NCI-H526 treated with DMSO at 0.1 percent for 48 hours (cell line): ENCODE measurements around the gene CLCF1.

ENCODE experiments used
- DNase-seq: peaks from one replicate; lab custom pipeline; 2025; lab: John Stamatoyannopoulos, UW

Gene CLCF1

DNA sequence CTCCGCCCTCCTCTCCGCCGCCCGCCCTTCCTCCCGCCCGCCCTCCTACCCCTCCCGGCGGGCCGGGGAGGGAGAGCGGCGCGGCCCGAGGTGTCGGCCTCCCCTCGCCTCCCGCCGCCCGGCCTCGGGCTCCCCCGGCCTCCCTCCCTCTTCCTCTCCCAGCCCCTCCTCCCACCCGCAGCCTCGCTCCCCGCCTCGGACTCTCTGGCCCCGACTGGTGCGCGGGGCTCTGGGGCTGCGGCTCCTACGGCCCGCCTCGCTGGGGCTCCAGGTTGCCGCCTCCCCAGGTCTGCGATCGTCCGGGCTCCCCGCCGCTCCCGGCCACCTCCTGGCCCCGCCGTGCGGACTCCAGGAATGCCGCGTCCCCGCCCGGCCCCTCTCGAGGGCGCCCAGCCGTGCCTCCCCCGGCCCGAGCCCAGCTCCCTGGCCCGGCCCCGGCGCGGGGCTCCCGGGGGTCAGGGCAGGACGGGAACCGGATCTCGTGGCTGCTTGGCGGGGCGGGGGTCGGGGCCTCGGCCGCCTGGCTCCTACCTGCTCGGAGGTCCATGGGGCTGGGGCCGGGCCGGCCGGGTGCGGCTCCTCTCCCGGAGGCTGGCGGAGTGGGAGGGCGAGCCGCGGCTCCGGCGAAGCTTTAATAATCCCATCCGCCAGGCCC lies at the start of gene CLCF1:
TSS of gene CLCF1 (minus strand) at position 606 of the 655 bp plus-strand sequence. CDS start at position 547, 59 bp downstream.
- DNase-seq, result peak; percentile 32

DNA sequence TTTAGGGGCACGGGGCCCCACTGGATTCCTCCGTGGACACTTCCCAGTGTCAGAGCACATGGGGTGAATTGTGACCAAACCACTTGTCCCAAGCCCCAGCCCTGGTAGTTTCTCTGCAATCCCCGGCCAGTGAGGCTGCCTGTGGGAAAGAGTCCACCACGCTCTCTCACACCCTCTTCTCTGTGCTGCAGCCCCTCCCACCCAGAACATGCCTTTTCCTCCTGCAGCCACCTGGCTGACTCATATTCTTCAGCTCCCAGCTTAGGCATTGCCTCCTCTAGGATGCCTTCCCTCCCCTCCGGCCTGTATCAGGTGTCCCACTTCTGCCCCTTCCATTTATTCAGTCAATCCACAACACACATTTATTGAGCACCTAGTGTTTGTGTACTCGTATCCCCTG lies 49.5 kb upstream of the CLCF1 start:
- DNase-seq, result no peak

DNA sequence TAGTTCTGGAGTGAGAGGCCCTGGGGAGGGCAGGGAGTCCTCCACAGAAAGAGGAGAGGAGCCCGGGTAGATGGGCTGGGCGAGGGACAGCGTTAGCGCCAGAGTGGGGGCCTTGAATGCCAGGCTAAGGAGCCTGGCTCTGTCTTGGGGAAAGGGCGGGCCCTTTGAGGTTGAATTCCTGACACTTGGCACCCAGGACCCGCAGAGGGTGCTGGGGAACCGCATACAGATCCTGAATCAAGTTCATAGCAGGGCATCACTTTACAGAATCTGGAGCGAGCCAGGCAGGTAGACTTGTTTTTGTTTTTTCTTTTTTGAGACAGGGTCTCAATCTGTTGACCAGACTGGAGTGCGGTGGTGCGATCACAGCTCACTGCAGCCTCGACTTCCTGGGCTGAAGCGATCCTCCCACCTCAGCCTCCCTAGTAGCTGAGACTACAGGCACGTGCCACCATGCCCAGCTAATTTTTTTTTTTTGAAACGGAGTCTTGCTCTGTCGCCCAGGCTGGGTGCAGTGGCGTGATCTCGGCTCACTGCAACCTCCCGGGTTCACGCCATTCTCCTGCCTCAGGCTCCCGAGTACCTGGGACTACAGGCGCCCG lies 48.1 kb upstream of the CLCF1 start:
- DNase-seq, result no peak

- peak; percentile 94 for DNase-seq
These were observed 47.4 kb upstream of the CLCF1 start for GRCh38 chr11:67420646-67421429.

DNA sequence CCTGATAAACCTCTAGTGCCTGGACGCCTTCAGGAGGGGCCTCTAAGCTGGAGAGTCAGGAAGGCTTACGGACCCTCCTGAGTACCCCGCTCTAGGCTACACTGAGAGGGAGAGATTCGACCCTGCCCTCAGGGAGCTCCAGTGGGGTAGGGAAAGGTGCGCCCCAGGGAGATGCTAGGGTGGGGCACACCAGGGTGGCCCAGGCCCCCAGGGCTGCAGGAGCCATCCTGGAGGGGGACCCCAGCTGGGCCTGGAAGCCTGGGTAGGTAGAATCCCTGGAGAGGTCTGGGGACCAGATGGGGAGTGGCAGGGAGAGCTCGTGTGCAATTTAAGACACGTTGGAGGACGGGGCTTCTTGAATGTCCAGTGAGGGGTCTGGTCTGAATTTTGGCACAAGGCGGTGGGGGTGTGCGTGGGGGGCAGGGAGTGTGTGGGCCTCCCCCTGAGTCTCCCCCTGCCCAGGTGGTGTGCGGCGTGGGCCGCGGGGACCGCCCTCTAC lies 46.8 kb upstream of the CLCF1 start:
- DNase-seq, result no peak

DNA sequence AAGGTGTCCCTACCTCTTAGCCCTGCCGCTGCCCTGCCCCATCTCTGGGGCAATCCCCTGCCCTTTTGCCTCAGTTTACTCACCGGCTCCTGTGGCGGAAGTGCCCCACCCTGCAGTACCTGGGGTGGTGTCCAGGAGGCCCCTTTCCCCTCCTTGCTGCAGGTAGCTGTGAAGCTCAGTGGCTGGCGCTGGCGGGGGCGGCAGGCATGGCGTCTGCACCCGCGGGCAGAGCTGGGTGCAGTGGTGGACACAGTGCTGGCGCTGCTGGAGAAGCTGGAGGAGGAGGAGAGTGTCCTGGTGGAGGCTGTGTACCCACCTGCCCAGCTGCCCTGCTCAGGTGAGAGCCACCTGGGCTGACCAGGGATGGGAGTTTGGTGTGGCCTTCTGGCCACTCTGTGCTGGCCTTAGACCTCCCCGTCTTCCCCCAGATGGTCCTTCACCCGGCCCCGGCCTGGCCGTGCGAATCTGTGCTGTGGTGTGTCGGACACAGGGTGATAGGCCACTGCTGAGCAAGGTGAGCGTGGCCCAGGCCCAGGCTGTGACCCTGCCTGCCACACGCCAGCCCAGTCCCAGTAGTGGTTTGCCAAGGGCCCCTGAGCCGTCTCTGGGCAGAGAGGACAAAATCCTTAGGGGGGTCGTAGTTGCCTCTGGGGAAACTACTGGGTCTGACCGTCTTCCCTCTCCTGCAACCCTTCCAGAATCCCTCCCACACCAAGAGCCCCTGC lies 46.1 kb upstream of the CLCF1 start:
- no peak for DNase-seq

DNA sequence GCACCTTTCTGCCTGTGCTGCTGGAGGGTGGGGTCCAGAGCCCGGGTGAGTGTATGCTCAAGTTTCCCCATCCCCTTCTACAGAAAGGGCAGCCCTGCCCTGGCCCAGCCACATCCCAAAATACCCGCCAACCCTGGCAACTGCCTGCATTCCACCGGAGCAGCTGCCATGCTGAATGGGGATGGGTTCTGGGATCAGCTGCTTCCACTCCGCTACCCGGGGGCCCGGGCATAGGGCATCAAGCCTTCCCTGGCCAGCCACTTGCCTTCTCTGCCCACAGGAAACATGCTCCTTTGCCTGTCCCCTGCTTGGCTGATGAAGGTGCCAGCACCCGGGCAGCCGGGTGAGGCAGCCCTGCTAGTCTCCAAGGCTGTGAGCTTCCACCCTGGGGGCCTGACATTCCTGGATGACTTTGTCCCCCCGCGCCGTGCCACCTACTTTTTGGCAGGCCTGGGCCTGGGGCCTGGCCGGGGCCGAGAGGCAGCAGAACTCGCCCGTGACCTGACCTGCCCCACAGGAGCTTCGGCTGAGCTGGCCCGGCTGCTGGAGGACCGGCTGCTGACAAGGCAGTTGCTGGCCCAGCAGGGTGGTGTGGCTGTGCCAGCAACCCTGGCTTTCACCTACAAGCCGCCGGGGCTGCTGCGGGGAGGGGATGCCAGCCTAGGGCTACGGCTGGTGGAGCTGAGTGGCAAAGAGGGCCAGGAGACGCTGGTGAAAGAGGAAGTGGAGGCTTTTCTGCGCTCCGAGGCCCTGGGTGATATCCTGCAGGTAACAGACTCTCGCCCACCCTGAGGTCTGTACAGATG lies 45.3 kb upstream of the CLCF1 start:
- no peak for DNase-seq

- no peak for DNase-seq
These were observed 44.0 kb upstream of the CLCF1 start for GRCh38 chr11:67417425-67417824.

DNA sequence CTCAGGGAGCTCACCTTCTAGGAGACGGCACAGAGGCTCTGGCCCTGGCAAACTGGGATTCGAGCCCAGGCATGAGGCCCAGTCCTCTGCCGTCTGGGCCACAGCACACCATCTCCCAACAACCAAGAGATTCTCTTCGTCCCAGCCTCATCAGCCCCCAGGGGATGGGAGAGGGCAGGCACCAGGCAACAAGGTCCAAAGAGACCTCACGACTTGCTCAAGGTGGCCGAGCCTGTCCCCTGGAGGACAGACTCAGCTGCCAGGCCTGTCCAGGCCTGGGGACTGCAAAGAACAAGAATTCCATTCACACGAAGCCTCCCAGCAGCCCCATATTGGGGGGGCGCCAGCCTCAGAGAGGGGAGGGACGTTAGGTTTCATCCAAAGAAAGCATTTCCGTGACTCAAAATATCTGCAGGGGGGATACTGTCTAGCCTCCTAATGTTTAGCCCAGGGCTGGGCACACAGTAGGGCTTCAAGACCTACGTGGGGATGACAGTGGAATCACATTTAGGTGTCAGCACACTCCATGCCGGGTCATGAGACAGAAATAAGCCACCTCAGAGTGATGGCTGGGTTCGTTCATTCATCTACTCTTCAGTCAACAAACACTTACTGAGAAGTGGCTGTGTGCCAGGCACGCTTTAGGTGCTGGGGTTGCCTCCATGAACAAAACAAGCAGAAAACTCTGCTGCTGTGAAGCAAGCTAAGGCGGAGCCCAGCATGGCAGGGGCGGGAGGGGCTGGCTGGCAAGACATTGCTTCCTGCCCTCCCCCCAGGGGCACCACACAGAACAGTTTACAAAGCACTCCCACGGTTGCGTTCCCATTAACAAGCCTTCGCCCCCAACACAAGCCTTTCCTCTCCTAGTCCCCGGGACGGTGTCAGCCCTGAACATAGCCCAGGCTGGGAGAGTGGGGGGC lies 43.3 kb upstream of the CLCF1 start:
- no peak for DNase-seq

- no peak for DNase-seq
These were observed 42.3 kb upstream of the CLCF1 start, which contains the start of gene CARNS1 for GRCh38 chr11:67415501-67416304. TSS of gene CARNS1 (plus strand) at chr11:67415678. CDS start at chr11:67416200, 522 bp downstream.

DNA sequence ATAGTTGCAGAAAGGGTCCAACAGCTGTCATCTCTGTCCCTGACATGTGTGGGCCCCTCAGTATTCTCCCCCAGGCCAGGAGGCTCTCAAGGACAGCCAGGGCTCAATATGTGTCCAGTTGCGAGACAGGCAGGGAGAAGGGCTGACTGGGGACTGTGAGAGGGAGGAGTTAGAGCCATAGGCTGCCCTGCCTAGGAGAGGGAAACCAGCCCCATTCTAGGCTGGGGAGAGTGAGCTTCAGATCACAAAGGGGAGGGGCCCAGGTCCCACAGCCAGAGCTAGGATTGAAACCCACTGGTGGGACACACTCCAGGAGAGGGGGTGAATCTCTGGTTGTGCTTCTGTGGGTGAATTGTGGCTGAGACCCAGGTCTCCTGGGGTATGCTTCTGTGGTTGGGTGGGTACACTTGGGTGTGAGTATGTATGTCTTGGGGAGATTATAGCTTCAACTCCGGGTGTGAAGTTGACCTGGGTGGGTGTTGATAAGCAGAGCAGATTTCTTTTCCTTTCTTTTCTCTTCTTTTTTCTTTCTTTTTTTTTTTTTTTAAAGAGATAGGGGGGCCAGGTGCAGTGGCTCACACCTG lies 40.0 kb upstream of the CLCF1 start:
- no peak for DNase-seq

GRCh38 chr11:67412495-67413179 lies 39.2 kb upstream of the CLCF1 start:
- no peak for DNase-seq

- no peak for DNase-seq
These were observed 38.4 kb upstream of the CLCF1 start for GRCh38 chr11:67411785-67412152.

DNA sequence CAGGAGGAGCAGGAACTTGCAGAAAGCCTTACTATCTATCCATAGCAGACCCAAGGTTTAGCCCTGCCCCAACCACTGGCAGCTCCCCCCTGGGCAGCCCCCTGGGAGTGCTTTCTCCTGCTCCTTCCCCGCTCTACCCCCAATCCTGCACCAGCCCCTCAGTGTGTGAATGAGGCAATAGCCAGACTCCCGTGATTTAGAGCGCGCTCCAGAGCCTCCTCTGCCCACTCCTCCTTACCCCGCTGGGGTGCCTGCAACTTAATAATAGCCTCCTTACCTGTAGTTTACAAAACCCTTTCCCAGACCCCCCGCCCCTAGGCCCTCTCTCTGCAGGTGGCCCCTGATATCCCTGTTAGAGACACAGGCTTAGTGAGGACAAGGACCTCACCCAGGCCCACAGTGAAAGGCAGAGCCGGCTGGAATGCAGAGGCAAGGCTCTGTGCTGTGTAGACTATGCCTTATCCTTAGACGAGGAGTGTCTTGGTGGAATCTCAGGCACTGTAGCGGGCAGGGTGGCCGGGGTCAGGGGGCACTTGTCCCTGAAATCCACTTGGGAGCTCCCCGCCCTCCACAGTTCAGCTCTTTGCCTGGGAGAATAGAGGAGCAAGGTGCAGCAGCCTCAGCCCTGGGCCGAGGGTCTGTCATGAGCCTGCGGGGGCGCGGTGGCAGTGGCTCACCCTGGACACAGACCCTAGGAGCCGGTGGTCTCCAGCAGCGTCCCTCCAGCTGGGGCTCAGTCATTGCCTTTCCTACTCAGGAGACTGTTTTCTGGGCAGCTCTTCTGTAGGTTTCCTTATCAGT lies 37.8 kb upstream of the CLCF1 start:
- no peak for DNase-seq

- no peak for DNase-seq
These were observed 37.0 kb upstream of the CLCF1 start for GRCh38 chr11:67410369-67410831.

DNA sequence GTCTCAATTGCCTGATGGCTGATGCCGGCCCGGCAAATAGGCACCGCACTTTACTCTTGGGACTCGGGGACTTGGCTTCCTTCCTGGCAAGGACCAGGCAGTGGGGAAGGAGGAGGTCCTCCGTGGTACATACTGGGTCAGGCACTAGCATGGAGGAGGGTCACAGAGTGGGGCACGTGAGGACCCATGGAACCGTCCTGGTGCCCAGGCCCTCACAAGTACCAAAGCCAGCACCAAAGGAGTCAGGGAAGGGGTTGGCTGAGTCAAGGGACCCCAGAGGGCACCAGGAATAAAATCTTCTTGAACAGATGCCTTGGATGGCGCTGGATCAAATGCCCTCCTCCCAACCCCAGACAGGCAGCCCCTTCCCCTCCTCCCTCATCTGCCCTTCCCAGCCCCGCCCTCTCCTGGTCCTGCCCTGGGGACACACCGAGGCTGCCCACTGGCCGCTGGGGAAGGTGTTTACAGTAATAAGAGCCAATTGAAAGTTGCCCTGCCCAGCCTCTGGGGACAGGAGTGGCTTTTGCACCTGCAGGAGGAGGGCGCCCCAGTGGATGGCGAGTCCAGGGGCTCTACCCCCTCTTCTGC lies 36.5 kb upstream of the CLCF1 start:
- peak; percentile 28 for DNase-seq

- DNase-seq, result no peak
These were observed 35.9 kb upstream of the CLCF1 start for GRCh38 chr11:67409261-67409666.
